Measurements from ENCODE around the gene LNPEP.
"Not testable (repeated sequence)": the region's sequence is repeated elsewhere in the genome, so short reads cannot be mapped to it uniquely, and the experiment has no call there.

The LNPEP gene

GRCh38 chr5:97065475-97065874 is 129.6 kb downstream of the LNPEP start:
- no peak for DNase-seq (ENCODE audit: low read depth)

- no peak for DNase-seq (ENCODE audit: low read depth)
Measured at GRCh38 chr5:97067296-97067850, 131.5 kb downstream of the LNPEP start.

GRCh38 chr5:97070234-97070633 is 134.4 kb downstream of the LNPEP start:
- no peak for DNase-seq (ENCODE audit: low read depth)

- no peak for DNase-seq (ENCODE audit: low read depth)
Measured at GRCh38 chr5:97071101-97071500, 135.2 kb downstream of the LNPEP start.

- no peak for DNase-seq (ENCODE audit: low read depth)
Measured at GRCh38 chr5:97071993-97072392, 136.1 kb downstream of the LNPEP start.

GRCh38 chr5:97072696-97073095 is 136.8 kb downstream of the LNPEP start:
- DNase-seq (ENCODE audit: low read depth): no peak

GRCh38 chr5:97073420-97073819 is 137.5 kb downstream of the LNPEP start:
- no peak for DNase-seq (ENCODE audit: low read depth)

- DNase-seq (ENCODE audit: low read depth): no peak
Measured at GRCh38 chr5:97074859-97075489, 139.1 kb downstream of the LNPEP start.

- DNase-seq (ENCODE audit: low read depth): no peak
Measured at GRCh38 chr5:97075649-97076048, 139.8 kb downstream of the LNPEP start.

GRCh38 chr5:97076098-97076497 is 140.2 kb downstream of the LNPEP start:
- DNase-seq (ENCODE audit: low read depth): no peak

- DNase-seq (ENCODE audit: low read depth): no peak
Measured at GRCh38 chr5:97077246-97077645, 141.4 kb downstream of the LNPEP start.

- no peak for DNase-seq (ENCODE audit: low read depth)
Measured at GRCh38 chr5:97078958-97079743, 143.3 kb downstream of the LNPEP start.

- not testable (repeated sequence) for DNase-seq (ENCODE audit: low read depth)
Measured at GRCh38 chr5:97084782-97085458, 149.0 kb downstream of the LNPEP start.

- DNase-seq (ENCODE audit: low read depth): no peak
Measured at GRCh38 chr5:97085459-97086181, 149.7 kb downstream of the LNPEP start.

Measured in stimulated activated CD8-positive, alpha-beta memory T cell treated with anti-CD3 and anti-CD28 coated beads, Interleukin-12 subunit alpha, Interleukin-12 subunit beta, amount 100 ng/mL, for 1 hour (primary cell).